CD4-positive, alpha-beta T cell treated with Interleukin-15 for 4 hours (primary cell): ENCODE measurements around the gene FMN1.

ENCODE experiments used
- DNase-seq: peaks from one replicate; pipeline ENCODE4 v3.0.0-alpha.2; 2020; ENCODE audit warnings: low spot score

Gene FMN1

DNA sequence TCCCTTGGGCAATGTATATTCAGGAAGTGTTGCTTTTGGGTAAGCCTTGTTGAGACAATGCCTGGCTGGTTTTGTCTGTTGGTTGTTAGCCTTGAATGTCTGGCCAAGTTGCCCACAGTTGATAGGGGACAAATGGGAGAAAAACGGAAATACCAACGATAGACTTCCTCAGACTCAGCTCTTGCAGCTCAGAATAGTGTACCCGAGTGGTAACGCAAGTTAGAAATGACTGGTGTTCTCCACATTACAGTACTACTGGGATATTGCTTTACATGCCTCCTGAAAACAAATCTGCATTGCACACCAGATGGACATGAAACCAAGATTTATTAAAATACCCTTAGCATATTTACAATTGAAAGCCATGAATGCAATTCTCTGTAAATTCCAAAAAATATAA is 429.3 kb downstream of the FMN1 start:
- DNase-seq: no peak

- no peak for DNase-seq
Observed at GRCh38 chr15:32763295-32763694, 431.2 kb downstream of the FMN1 start.

DNA sequence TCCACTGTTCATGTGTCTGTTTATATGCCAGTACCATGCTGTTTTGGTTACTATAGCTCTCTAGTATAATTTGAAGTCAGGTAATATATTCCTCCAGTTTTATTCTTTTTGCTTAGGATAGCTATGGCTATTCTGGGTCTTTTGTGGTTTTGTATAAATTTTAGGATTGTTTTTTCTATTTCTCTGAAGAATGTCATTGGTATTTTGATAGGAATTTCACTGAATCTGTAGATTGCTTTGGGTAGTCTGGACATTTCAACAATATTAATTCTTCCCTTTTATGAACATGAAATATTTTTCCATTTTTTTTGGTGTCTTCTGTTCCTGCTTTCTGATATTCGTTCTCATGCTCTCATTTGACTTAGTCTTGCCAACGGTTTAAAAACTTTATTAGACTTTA is 437.1 kb downstream of the FMN1 start:
- no peak for DNase-seq

DNA sequence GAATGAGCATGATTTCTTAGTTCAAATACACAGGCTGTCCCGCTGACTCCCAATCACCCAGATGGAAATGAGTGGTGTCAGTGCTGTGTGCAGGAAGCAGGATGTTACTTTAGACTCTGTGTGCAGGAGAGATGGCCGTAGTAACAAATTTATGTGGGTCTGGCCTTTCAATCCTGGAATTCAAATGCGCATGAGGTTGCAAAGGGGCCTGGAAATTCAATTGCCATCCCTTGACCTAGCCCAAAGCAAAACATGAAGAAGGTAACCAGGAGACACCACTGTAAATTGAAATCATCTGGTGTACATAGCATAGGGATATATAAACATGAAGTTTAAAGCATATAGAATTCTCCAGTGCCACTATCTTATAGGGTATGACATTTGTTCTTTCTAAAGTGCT is 443.5 kb downstream of the FMN1 start:
- no peak for DNase-seq

DNA sequence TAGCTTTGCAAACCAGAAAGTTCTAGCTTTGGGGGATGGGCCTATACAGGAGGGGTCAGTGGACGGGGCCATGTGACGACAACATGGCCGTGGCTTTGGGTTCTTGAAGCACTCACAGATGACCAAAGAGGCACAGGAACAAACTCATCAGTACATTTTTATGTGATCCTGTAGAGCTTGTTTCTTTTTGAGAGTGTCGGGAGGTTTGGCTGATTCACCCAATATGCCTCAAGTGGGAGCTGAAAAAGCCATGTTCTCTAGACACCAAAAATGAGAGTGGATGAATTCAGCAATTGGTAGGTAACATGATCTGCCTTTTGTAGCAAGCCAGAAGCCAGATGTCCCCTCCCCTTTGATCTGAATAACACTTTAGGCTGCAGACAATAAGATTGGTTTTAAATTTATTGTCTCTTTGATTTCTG is 446.6 kb downstream of the FMN1 start:
- DNase-seq: no peak

GRCh38 chr15:32746116-32746857 is 448.2 kb downstream of the FMN1 start:
- no peak for DNase-seq

- no peak for DNase-seq
Observed at GRCh38 chr15:32743411-32744140, 450.9 kb downstream of the FMN1 start.

DNA sequence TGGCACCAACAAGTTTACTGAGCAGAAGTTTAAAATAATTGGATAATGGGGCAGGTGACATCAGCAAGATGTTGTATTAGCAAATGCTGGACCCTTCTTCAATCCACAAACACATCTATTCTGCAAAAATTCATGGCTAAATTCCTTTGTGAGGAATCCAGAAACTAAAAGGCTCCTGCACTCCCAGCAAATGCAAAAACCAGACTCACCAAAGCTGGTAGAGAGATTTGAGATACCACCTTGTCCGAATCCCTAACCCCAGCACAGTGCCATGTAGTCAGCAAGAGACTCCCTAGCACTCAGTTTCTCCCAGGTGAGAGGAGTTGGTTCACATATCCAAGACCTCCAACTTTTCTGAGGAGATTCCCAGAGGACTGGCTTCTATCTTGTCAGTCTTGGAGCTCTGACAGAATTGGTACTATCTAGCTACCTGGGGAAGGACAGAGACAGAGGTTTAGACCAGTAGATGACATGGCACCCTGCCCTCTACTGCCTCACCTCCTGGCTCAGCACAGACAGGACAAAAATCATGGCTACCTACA is 454.9 kb downstream of the FMN1 start:
- DNase-seq: no peak

DNA sequence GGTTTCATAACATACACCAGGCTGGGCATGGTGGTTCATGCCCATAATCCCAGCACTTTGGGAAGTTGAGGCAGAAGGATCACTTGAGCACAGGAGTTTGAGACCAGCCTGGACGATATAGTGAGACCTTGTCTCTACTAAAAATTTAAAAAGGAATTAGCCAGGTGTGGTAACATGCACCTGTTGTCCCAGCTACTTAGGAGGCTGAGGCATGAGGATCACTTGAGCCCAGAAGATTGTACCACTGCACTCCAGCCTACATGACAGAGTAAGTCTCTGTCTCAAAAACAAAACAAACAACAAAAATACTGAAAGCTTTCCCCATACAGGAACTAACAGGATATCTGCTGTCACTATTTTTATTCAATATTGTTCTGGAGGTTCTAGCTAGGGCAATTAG is 455.8 kb downstream of the FMN1 start:
- no peak for DNase-seq

GRCh38 chr15:32737304-32737703 is 457.2 kb downstream of the FMN1 start:
- DNase-seq: no peak

DNA sequence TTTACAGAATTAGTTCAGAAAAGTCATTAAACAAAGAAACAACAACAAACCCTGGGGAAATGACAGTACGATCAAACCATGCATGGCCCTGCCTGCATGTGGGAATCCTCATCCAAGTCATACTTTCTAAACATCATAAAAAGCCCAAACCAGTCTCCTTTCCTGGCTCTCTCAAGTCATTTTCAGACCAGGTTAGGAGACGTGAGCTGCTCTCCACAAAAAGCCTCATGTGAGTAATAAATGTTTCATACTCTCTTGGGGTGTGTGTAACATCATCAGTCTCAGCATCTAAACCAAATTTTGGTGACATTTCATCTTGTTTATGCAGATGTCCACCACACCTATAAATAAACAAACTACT is 457.8 kb downstream of the FMN1 start:
- DNase-seq: no peak

DNA sequence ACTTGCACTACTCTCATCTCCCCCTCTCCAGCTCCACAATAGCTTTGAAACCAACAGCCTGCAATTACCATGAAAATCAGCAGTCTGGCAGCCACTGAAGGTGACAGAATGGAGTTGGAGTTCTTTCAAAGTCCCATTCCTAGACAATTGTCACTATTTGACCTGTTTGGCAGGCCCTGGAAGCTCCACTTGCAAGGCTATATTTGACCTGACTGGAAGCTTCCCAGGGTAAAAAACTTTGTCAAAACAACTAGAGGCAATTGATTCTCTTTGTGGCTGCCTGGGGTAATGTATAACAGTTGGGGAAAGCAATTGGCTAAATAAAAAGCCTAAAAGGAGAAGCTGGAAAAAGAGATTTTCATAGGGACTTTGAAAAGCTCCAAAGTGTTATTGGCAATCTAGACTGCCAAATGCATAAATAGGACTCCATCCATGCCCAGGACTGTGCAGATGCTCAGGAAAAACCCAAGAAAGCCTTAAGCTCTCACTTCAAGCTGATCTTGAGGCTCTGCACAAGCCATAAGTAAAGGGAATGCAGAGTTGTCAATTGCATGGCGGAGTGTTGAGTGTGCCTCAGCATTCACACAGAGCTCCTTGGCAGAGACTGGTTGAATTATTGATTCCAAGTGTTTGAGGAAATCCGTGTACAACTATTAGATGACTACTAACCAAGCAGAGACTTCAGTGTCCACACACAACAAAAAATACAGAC is 458.4 kb downstream of the FMN1 start:
- DNase-seq: no peak

DNA sequence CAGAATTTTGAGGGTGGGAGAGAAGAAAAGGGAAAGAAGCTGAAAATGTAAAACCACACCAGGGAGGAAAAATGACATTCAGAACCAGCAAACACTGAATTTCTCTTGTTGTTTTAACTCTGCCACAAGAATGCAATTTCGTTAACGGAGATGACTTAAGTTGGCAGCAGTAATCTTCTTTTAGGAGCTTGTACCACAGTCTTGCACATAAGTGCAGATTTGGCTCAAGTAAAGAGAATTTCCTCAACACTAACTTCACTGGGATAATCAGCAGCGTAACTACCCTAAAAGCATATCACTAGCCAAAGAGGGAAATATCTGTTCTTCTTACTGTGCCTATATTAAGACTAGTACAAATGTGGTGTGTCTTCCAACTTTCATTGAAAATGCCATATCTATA is 461.2 kb downstream of the FMN1 start:
- no peak for DNase-seq

DNA sequence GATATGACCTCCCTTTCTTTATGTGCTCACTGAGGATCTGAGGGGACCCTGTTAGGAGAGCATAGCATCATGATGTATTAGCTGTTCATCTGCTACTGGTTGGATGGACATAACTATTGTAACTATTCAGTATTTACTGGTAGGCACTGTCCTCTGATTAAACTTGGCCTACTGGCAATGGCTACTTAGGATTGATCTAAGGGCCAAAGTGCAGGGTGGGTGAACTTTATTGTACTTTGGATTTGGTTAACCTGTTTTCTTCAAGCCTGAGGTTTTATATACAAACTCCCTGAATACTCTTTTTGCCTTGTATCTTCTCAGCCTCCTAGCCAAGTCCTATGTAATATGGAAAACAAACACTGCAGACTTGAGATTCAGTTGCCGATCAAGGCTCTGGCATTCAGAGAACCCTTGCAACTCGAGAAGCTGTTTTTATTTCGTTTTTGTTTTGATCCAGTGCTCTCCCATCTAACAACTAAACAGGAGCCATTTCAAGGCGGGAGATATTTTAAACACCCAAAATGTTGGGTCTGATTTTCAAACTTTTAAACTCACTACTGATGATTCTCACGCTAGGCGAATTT is 461.8 kb downstream of the FMN1 start:
- no peak for DNase-seq

- no peak for DNase-seq
Observed at GRCh38 chr15:32730677-32731654, 463.5 kb downstream of the FMN1 start.

GRCh38 chr15:32729700-32730395 is 464.7 kb downstream of the FMN1 start:
- no peak for DNase-seq

DNA sequence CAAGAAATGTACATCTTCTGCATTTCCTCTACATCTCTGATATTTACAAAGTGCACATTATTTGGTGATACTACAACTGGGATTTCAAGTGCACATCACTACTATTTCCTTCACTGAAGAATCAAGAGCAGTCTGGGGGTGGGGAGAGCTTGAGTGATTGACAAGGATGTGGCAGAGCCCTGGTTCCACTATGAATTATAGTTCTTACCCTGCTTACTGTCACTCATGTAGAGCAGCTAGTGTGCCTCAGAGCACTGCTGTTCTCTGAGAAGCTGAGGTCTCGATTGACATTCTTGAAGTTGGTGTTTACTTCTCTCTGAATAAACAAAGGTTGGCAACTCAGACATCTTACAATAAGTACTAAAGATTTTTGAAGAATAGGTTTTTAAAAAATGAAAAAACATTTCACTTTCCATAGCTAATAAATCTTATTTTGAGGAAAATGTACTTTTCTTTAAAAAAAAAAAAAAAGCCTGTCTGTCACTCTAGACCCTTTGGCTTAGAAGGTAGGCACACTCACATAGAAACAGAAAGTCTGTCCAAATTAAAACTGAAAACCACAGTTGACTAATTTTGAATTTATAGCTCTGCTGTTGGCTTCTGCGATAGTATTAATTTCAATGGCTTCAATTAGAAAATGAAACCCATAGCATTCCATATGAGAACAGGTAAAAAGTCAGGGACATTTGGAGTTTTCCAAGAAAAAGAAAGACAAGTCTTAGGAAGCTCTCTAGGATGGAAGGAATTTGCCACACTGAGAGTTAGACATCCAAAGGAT is 471.2 kb downstream of the FMN1 start:
- DNase-seq: no peak

GRCh38 chr15:32722136-32722535 is 472.4 kb downstream of the FMN1 start:
- DNase-seq: no peak

GRCh38 chr15:32721596-32721995 is 472.9 kb downstream of the FMN1 start:
- DNase-seq: no peak
